ENCODE measurements around the gene PTGR2.
A peak's percentile ranks its signal among the peaks of the same experiment; 100 is the strongest.
"Not testable (repeated sequence)": the region's sequence is repeated elsewhere in the genome, so short reads cannot be mapped to it uniquely, and the experiment has no call there.

PTGR2 gene

GRCh38 chr14:73851567-73852382 is at the start of gene PTGR2:
Gene PTGR2 (plus strand): TSS chr14:73851831. CDS start chr14:73858863, 7,032 bp downstream.
- peak; percentile 98 for DNase-seq

- DNase-seq = no peak
These were observed 49.0 kb upstream of the PTGR2 start for GRCh38 chr14:73802431-73803188.

- no peak for DNase-seq
These were observed 47.0 kb upstream of the PTGR2 start for GRCh38 chr14:73804636-73805035.

DNA sequence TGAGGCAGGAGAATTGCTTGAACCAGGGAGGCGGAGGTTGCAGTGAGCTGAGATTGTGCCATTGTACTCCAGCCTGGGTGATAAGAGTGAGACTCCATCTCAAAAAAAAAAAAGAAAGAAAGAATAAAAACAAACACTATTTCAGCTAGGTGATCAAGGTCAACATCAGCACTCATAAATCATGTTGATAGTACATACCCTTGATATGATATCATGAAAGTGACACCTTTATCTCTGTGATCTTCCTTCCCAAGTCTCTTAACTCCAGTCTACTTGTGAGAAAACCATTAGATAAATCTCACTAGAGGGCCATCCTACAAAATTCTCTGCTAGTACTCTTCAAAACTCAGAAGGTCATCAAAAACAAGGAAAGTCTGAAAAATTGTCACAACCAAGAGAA is 44.2 kb upstream of the PTGR2 start:
- DNase-seq = no peak

- no peak for DNase-seq
These were observed 42.2 kb upstream of the PTGR2 start for GRCh38 chr14:73809391-73809790.

DNA sequence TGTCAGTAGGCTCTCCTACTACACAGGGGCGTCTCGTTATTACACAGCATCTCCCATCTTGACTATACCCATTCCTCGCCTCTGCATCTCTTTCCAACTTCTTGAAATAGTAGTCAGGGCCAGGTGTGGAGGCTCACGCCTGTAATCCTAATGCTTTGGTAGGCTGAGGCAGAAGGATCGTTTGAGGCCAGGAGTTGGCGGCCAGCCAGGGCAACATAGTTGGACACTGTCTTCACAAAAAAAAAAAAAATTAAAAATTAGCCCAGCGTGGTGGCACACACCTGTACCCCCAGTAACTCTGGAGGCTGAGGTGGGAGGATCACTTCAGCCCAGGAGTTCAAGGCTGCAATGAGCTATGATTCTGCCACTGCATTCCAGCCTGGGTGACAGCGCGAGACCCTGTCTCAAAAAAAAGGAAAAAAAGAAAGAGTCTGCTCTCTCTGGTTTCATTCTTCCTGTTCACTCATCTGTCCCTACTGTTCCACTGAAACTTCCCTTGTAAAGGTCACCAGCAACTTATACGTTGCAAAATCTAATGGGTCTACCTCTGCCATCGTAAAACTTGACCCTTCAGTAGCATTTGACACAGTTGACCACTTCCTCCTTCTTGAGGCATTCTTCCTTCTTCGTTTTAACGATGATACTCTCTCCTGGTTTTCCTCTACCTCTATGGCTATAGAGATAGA is 41.0 kb upstream of the PTGR2 start:
- no peak for DNase-seq

DNA sequence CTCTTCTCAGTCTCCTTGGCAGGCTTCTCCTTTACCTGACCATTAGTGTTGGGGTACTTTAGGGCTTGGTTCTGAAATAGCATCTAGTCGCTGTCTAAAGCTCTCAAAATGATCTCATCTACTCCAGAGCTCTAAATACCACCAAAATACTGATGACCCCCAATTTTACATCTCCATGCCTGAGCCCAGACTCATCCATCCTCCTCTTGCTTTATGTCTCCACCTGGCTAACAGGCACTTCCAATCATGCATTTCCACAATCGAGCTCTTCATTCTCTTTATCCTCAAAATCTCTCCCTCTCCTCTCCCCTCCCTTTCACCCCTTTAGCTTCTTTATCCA is 40.5 kb upstream of the PTGR2 start:
- no peak for DNase-seq

- DNase-seq = no peak
These were observed 37.5 kb upstream of the PTGR2 start for GRCh38 chr14:73814153-73814552.

DNA sequence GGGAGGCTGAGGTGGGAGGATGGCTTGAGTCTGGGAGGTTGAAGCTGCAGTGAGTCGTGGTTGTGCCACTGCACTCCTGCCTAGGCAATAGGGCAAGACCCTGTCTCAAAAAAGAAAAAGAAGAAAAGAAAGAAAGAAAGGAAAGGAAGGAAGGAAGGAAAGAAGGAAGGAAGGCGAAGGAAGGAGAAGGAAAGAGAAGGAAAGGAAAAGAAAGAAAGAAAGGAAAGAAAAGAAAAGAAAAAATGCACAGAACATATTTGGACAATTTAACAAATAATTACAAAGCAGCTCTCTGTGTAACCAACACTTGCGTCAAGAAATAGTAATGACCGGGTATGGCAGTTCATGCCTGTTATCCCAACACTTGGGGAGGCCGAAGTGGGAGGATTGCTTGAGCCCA is 35.8 kb upstream of the PTGR2 start:
- no peak for DNase-seq

- no peak for DNase-seq
These were observed 35.2 kb upstream of the PTGR2 start for GRCh38 chr14:73816393-73816816.

DNA sequence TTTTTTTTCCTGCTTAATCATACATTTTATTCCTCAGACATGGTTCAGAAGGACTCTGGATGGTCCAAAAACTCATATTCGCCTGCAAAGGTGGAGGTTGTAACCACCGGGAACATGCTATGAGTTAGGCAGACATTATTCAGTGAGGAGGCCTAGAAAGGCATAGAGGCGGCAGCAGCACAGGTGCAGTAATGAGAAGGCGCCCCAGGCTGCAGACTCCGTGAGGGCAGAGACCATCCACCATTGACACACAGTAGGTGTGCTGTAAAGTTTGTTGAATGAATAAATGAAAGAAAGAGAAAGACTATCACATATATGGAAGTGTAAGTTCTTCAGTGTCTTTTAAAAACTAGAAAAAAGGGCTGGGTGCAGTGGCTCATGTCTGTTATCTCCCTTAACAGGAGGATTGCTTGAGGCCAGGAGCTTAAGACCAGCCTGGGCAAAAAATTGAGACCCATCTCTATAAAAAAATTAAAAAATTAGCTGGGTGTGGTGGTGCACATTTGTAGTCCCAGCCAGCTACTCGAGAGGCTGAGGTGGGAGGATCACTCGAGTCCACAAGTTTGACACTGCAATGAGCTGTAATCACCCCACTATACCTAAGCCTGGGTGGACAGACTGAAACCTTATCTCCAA is 34.5 kb upstream of the PTGR2 start:
- DNase-seq = no peak

- DNase-seq = no peak
These were observed 32.8 kb upstream of the PTGR2 start for GRCh38 chr14:73818821-73819220.

DNA sequence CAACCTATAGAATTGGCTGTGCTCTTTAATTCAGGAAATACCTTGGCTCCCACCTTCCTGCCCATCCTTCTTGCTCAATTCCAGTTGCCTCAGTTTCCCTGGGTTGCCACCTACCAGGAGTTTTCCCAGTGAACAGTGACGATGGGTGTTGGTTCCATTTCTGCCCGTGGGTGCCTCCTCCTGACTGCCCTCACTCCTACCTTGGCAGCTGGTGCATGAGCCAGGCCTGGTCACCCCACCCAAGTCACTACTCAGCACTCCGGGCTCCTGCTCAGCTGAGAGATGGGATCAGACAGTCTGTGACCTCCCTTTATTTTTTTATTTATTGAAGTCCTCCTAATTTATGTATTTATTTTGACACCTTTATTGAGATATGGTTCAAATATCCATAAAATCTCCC is 31.0 kb upstream of the PTGR2 start:
- DNase-seq = no peak

DNA sequence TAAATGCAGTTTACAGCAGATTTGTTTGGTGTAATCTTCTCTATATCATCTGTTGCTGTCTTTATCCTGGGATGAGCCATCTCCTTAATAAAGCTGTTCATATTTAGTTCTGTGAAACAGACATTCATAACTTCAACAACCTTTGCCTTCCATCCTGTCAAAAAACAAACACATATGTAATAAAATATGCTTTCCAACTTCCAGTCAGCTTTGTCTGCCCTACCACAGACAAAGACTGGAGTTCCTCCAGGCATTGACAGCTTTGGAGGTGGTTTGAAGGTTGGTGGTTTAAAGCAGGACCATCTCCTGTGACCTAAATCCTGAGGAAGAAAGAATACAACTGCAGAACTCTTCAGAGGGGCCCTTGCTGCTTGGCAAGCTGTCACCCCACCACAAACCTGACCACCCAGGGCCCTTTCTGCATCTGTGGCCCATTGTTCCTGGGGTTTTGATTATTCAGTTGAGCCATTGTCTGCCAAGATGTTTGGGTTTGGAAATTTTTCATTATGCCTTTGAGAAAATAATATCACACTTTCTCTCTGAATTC is 28.2 kb upstream of the PTGR2 start:
- DNase-seq = no peak

DNA sequence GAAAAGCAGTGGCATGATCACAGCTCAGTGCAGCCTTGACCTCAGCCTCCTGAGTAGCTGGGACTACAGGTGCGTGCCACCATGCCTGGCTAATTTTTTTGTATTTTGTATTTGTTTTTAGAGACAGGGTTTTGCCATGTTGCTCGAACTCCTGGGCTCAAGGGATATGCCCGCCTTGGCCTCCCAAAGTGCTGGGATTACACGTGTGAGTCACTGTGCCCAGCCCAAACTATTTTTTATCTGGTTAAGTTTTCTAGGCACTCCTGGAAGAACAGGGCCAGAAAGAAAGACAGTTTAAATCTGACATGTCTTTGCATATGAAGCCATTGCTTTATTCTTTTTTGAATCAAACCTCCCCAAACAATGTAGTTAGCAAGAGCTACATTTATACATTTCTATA is 27.5 kb upstream of the PTGR2 start:
- no peak for DNase-seq

GRCh38 chr14:73824536-73824935 is 27.1 kb upstream of the PTGR2 start:
- no peak for DNase-seq

- peak; percentile 80 for DNase-seq
These were observed 26.0 kb upstream of the PTGR2 start for GRCh38 chr14:73825551-73826188.

GRCh38 chr14:73827190-73827589 is 24.4 kb upstream of the PTGR2 start:
- DNase-seq = not testable (repeated sequence)

DNA sequence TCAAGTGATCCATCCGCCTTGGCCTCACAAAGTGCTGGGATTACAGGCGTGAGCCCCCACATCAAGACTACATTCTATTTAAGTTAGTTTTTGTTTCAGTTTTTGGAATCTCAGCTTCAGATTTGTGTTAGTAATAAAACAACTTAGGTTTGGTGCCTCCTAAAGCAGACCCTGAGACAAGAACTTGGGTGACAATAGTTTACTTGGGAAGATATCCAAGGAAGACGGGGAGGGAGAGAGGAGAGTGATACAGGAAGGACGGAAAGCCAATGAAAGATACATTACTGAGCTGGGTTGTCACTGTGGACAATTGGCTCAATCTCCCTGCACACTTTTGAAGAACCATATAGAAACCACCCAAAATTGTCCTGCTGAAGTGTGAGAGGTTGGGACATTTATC is 22.6 kb upstream of the PTGR2 start:
- DNase-seq = no peak

- peak; percentile 54 for DNase-seq
These were observed 21.9 kb upstream of the PTGR2 start for GRCh38 chr14:73829526-73830431.

DNA sequence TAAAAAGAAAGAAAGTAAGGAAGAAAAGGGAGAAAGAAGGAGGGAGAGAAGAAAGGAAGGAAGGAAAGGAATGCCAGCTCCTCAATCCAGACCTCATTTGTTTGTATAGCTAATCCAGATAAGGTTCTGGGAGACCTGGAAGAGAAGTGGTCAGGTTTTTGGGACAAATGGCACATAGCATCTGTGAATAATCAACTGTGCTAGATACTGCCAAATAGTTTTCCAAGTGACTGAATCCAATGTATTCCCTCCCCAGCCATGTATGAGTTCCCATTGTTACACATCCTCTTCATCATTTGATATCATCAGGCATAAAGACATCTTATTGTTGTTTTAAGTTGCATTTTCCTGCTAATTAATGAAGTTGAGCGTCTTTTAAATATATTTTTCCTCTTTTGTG is 18.6 kb upstream of the PTGR2 start:
- DNase-seq = peak; percentile 32
